H9 (cell line): ENCODE results near the gene GPR108. TPM values are rescaled to one million over a fixed set of nuclear protein-coding genes. Genes with fewer than 3 reads are reported as not detected.

Experiments
- DNase-seq: peaks from one replicate; pipeline ENCODE4 v3.0.0-alpha.2; 2017
- H2AFZ ChIP-seq: one replicate; pipeline ENCODE4 v1.6.1; 2013; ENCODE audit warnings: mild to moderate bottlenecking, low read length, control low read depth, moderate library complexity
- H2AK5ac ChIP-seq: 2 replicates; pipeline ENCODE4 v1.6.1; 2013; ENCODE audit warnings: low read length, control low read depth, mixed read lengths; ENCODE audit not compliant: insufficient read length
- H2BK120ac ChIP-seq: one replicate; pipeline ENCODE4 v1.6.1; 2013; ENCODE audit warnings: low read depth, mild to moderate bottlenecking, low read length, control low read depth, inconsistent platforms; ENCODE audit not compliant: poor library complexity, severe bottlenecking
- H2BK12ac ChIP-seq: 2 replicates; pipeline ENCODE4 v1.6.1; 2013; ENCODE audit warnings: low read length, control low read depth, mixed read lengths, low read depth; ENCODE audit not compliant: insufficient read length
- H2BK15ac ChIP-seq: 2 replicates; pipeline ENCODE4 v1.6.1; 2013; ENCODE audit warnings: low read depth, low read length, control low read depth
- H2BK20ac ChIP-seq: one replicate; pipeline ENCODE4 v1.6.1; 2013; ENCODE audit warnings: low read depth, mild to moderate bottlenecking, low read length, control low read depth, inconsistent platforms; ENCODE audit not compliant: poor library complexity, severe bottlenecking
- H2BK5ac ChIP-seq: 2 replicates; pipeline ENCODE4 v1.6.1; 2013; ENCODE audit warnings: low read length, control low read depth, mixed read lengths; ENCODE audit not compliant: insufficient read length
- H3K14ac ChIP-seq: 2 replicates; pipeline ENCODE4 v1.6.1; 2013; ENCODE audit warnings: low read length, control low read depth; ENCODE audit not compliant: insufficient read depth
- H3K18ac ChIP-seq: 2 replicates; pipeline ENCODE4 v1.6.1; 2013; ENCODE audit warnings: low read depth, mild to moderate bottlenecking, mixed read lengths, low read length, control low read depth; ENCODE audit not compliant: insufficient read length
- H3K23ac ChIP-seq: 2 replicates; pipeline ENCODE4 v1.6.1; 2013; ENCODE audit warnings: low read length, control low read depth, mixed read lengths, low read depth; ENCODE audit not compliant: insufficient read length
- H3K23me2 ChIP-seq: 2 replicates; pipeline ENCODE4 v1.6.1; 2013; ENCODE audit warnings: low read depth, mild to moderate bottlenecking, mixed read lengths, low read length, control low read depth; ENCODE audit not compliant: insufficient read length, poor library complexity, severe bottlenecking
- H3K27ac ChIP-seq: 2 replicates; pipeline ENCODE4 v1.5.1; 2013; ENCODE audit warnings: low read length, control low read depth, mixed read lengths, low read depth; ENCODE audit not compliant: insufficient read length
- H3K27me3 ChIP-seq: 2 replicates; pipeline ENCODE4 v1.6.1; 2013; ENCODE audit warnings: low read length, control low read depth, inconsistent platforms; ENCODE audit not compliant: insufficient read depth
- H3K4ac ChIP-seq: 2 replicates; pipeline ENCODE4 v1.6.1; 2013; ENCODE audit warnings: low read depth, mild to moderate bottlenecking, control low read depth, inconsistent platforms, low read length, moderate library complexity
- H3K4me1 ChIP-seq: 2 replicates; pipeline ENCODE4 v1.6.1; 2013; ENCODE audit warnings: low read length, control low read depth, inconsistent platforms; ENCODE audit not compliant: insufficient read depth
- H3K4me2 ChIP-seq: 2 replicates; pipeline ENCODE4 v1.6.1; 2013; ENCODE audit warnings: low read length, control low read depth, mixed read lengths; ENCODE audit not compliant: insufficient read length, insufficient read depth
- H3K56ac ChIP-seq: 2 replicates; pipeline ENCODE4 v1.6.1; 2013; ENCODE audit warnings: low read depth, mild to moderate bottlenecking, mixed read lengths, low read length, control low read depth; ENCODE audit not compliant: insufficient read length
- H3K79me1 ChIP-seq: 2 replicates; pipeline ENCODE4 v1.6.1; 2013; ENCODE audit warnings: low read depth, mild to moderate bottlenecking, moderate library complexity, low read length, control low read depth, inconsistent platforms; ENCODE audit not compliant: insufficient read depth, poor library complexity, severe bottlenecking
- H3K79me2 ChIP-seq: 2 replicates; pipeline ENCODE4 v1.6.1; 2013; ENCODE audit warnings: low read length, control low read depth, inconsistent platforms; ENCODE audit not compliant: insufficient read depth
- H3K9ac ChIP-seq: 2 replicates; pipeline ENCODE4 v1.6.1; 2013; ENCODE audit warnings: low read length, control low read depth, mixed read lengths; ENCODE audit not compliant: insufficient read length; ENCODE audit errors: extremely low read depth
- H3K9me3 ChIP-seq: one replicate; pipeline ENCODE4 v1.6.1; 2013; ENCODE audit warnings: low read depth, low read length, inconsistent platforms; ENCODE audit not compliant: control insufficient read depth
- H3T11ph ChIP-seq: one replicate; pipeline ENCODE4 v1.6.1; 2013; ENCODE audit warnings: mild to moderate bottlenecking, low read length, control low read depth, inconsistent platforms
- H4K20me1 ChIP-seq: one replicate; pipeline ENCODE4 v1.6.1; 2013; ENCODE audit not compliant: control insufficient read depth, insufficient read length, insufficient read depth
- H4K5ac ChIP-seq: 2 replicates; pipeline ENCODE4 v1.6.1; 2013; ENCODE audit warnings: low read depth, mild to moderate bottlenecking, mixed read lengths, low read length, control low read depth; ENCODE audit not compliant: insufficient read length
- H4K8ac ChIP-seq: replicated peaks from 2 replicates; pipeline ENCODE4 v1.6.1; 2013; ENCODE audit warnings: low read length, control low read depth, mixed read lengths, low read depth; ENCODE audit not compliant: insufficient read length
- H4K91ac ChIP-seq: 2 replicates; pipeline ENCODE4 v1.6.1; 2013; ENCODE audit warnings: low read depth, mild to moderate bottlenecking, moderate library complexity, mixed read lengths, low read length, control low read depth; ENCODE audit not compliant: insufficient read length
- H3K27ac Mint-ChIP-seq, 3 experiments: 2 replicates in 2 of 3; 3 replicates in 1 of 3; pipeline ENCODE4 v1.8.0; 2020 to 2021; ENCODE audit warnings: mixed read lengths in 3 of 3, mild to moderate bottlenecking in 1 of 3, moderate library complexity in 1 of 3
- H3K27me3 Mint-ChIP-seq: 2 replicates; pipeline ENCODE4 v1.8.0; 2021; ENCODE audit warnings: low read depth, mild to moderate bottlenecking, moderate library complexity, mixed read lengths
- H3K36me3 Mint-ChIP-seq, 3 experiments: 2 replicates in 2 of 3; 3 replicates in 1 of 3; pipeline ENCODE4 v1.8.0; 2020 to 2021; ENCODE audit warnings: low read depth in 3 of 3, mixed read lengths in 3 of 3; ENCODE audit not compliant: insufficient read depth in 1 of 3
- H3K4me1 Mint-ChIP-seq, 2 experiments: 2 replicates each; pipeline ENCODE4 v1.8.0; 2020; ENCODE audit warnings: mixed read lengths in 2 of 2
- H3K4me3 Mint-ChIP-seq, 2 experiments: 2 replicates in 1 of 2; 3 replicates in 1 of 2; pipeline ENCODE4 v1.8.0; 2020 to 2021; ENCODE audit warnings: mild to moderate bottlenecking in 2 of 2, mixed read lengths in 2 of 2, moderate library complexity in 1 of 2
- H3K9me3 Mint-ChIP-seq, 2 experiments: 2 replicates in 1 of 2; 3 replicates in 1 of 2; pipeline ENCODE4 v1.8.0; 2020; ENCODE audit warnings: mild to moderate bottlenecking in 2 of 2, mixed read lengths in 2 of 2, moderate library complexity in 1 of 2
- CTCF ChIP-seq: fragments of 200-600 bp; sonication (generic); conservative IDR thresholded peaks from 3 replicates; pipeline ENCODE4 v1.8.0; 2021; ENCODE audit warnings: antibody characterized with exemption, mild to moderate bottlenecking
- WGBS: extraction: QIAGEN DNeasy Blood & Tissue Kit; methylation state at CpG from one replicate; pipeline ENCODE4 v1.1.7; 2013; ENCODE audit warnings: missing lambda C conversion rate, low lambda C conversion rate, mixed read lengths; ENCODE audit not compliant: insufficient read length; ENCODE audit errors: extremely low coverage; 5-methylcytosine and 5-hydroxymethylcytosine counted together
- total RNA-seq: library from RNA; stranded (reverse); gene quantifications from 2 replicates; pipeline ENCODE4 v1.2.1, GENCODE V29; 2021

GPR108 gene
- total RNA-seq, 1 experiment from 2014 or later, result 38.2 TPM

- Histone ChIP-seq H3K9ac (no peak overlapping the region), H3K18ac (no peak overlapping the region), H2BK5ac (no peak overlapping the region), H3K79me2 (no peaks in the 10 kb centered on the region), H3K4me1 (no peaks in the 10 kb centered on the region), H2BK120ac (no peak overlapping the region), H4K91ac (no peak overlapping the region), H4K8ac (no peak overlapping the region), H3K79me1 (no peaks in the 10 kb centered on the region), H3K27me3 (no peaks in the 10 kb centered on the region; the same call in 1 of the 2 replicates), H4K5ac (no peak overlapping the region), H2AFZ (no peak overlapping the region), H2AK5ac (no peak overlapping the region), H3T11ph (no peak overlapping the region), H3K27ac (no peak overlapping the region), H2BK15ac (no peak overlapping the region), H4K20me1 (no peaks in the 10 kb centered on the region), H3K56ac (no peak overlapping the region), H3K14ac (no peak overlapping the region), H2BK20ac (no peak overlapping the region), H2BK12ac (no peak overlapping the region), H3K23me2 (no peaks in the 10 kb centered on the region), H3K4ac (no peak overlapping the region), H3K4me2 (no peak overlapping the region), H3K23ac (no peak overlapping the region), H3K9me3 (no peaks in the 10 kb centered on the region)
- Mint-ChIP-seq H3K27ac (no peak overlapping the region; a peak in 1 of 7 replicates), H3K36me3 (peaks cover 0 to 9% (median 0%) of the 10 kb centered on the region in 3 experiments; a peak in 4 of 7 replicates), H3K4me3 (no peak overlapping the region; a peak in 1 of 5 replicates), H3K9me3 (peaks cover 2 to 65% of the 10 kb centered on the region in 2 experiments; a peak in 3 of 5 replicates), H3K4me1 (peaks cover 3% of the 10 kb centered on the region in 2 experiments; a peak in 1 of 4 replicates), H3K27me3 (no peaks in the 10 kb centered on the region; the same call in 1 of the 2 replicates)
- no peak for DNase-seq
- WGBS, result no CpG with 5 or more reads among the region's 10 CpGs
- TF ChIP-seq CTCF, result no peak
Observed at GRCh38 chr19:6692027-6692426, 45.4 kb downstream of the GPR108 start.
